ENCODE data around the gene HTR3E.

- no peak for TF ChIP-seq POLR2AphosphoS5 (IDR thresholded peaks at IDR 0.05; ENCODE audit: insufficient read depth in 1 of 2, low read depth in 1 of 2)
- TF ChIP-seq CTCF (IDR thresholded peaks at IDR 0.05) = no peak
These were observed 30.7 kb upstream of the HTR3E start for GRCh38 chr3:184066211-184066610.

All from vagina (tissue), 2 donors.